PC-9 (cell line): ENCODE results near the gene TTLL1.

Experiments
- EZH2 ChIP-seq: fragments of 200-600 bp; sonication (generic); IDR thresholded peaks from 2 replicates; pipeline ENCODE4 v1.8.0; 2017; ENCODE audit warnings: antibody characterized with exemption, low read depth
- TF ChIP-seq, protein P1 (sequence below): fragments of 200-600 bp; sonication (generic); conservative IDR thresholded peaks from 2 replicates; pipeline ENCODE4 v1.6.1; 2017; ENCODE audit warnings: mixed run types, antibody characterized with exemption, mild to moderate bottlenecking, moderate library complexity

DNA sequence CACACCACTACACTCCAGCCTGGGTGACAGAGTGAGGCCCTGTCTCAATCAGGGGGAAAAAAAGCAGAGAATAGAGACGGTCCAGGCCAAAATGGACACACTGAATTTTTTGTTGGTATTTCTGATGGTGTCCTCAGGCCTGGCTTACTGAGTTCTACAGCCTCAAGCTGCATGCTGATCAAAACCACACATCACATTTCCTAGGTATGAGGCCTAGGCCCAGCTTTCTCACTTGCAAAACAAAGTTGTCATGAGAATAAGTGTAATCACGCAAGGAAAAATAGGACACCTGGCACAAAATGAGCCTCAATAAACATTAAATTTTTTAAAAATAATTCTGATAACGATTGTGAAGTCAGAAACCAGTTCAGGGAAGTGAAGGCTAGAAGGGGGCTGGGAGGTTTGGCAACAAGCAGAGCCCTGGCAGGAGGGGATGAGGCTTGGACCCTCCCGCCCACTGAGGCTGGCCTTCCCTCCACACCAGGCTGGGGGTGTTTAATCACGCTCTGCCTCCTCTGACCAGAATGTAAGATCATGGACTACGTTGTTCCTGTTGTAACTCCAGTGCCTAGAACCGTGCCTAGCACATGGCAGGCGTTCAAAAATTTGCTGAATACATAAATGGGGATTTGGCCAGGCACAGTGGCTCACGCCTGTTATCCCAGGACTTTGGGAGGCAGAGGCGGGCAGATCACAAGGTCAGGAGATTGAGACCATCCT is 92.4 kb downstream of the TTLL1 start:
- TF ChIP-seq, protein P1, sequence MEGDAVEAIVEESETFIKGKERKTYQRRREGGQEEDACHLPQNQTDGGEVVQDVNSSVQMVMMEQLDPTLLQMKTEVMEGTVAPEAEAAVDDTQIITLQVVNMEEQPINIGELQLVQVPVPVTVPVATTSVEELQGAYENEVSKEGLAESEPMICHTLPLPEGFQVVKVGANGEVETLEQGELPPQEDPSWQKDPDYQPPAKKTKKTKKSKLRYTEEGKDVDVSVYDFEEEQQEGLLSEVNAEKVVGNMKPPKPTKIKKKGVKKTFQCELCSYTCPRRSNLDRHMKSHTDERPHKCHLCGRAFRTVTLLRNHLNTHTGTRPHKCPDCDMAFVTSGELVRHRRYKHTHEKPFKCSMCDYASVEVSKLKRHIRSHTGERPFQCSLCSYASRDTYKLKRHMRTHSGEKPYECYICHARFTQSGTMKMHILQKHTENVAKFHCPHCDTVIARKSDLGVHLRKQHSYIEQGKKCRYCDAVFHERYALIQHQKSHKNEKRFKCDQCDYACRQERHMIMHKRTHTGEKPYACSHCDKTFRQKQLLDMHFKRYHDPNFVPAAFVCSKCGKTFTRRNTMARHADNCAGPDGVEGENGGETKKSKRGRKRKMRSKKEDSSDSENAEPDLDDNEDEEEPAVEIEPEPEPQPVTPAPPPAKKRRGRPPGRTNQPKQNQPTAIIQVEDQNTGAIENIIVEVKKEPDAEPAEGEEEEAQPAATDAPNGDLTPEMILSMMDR, result no peak
- no peak for TF ChIP-seq EZH2
